Purkinje cell (primary cell): ENCODE data around the gene FBXO42. TPM values are rescaled to one million over a fixed set of nuclear protein-coding genes. Genes with fewer than 3 reads are reported as not detected.

ENCODE experiments used
- polyA plus RNA-seq: library from polyadenylated mRNA; unstranded; fragments of >200 nt; fragmentation: Nextera tagmentation; gene quantifications from 2 replicates; pipeline ENCODE4 v1.2.1, GENCODE V29; 2014

Gene FBXO42
- polyA plus RNA-seq = 5.6 and 10.8 TPM in 2 replicates

GRCh38 chr1:16351994-16352841 is at the start of gene FBXO42:
Gene FBXO42 (minus strand): TSS chr1:16352480. CDS start chr1:16315418, 37,062 bp downstream.

GRCh38 chr1:16366722-16367257 is 14.5 kb upstream of the FBXO42 start, which contains the start of gene SZRD1:
Gene SZRD1 (plus strand): TSS chr1:16367242. CDS start chr1:16367258, 16 bp downstream.

GRCh38 chr1:16236511-16237342 is 115.6 kb downstream of the FBXO42 start, which contains the start of gene CPLANE2:
Gene CPLANE2 (minus strand): TSS chr1:16237183. CDS start chr1:16236742, 441 bp downstream.

DNA sequence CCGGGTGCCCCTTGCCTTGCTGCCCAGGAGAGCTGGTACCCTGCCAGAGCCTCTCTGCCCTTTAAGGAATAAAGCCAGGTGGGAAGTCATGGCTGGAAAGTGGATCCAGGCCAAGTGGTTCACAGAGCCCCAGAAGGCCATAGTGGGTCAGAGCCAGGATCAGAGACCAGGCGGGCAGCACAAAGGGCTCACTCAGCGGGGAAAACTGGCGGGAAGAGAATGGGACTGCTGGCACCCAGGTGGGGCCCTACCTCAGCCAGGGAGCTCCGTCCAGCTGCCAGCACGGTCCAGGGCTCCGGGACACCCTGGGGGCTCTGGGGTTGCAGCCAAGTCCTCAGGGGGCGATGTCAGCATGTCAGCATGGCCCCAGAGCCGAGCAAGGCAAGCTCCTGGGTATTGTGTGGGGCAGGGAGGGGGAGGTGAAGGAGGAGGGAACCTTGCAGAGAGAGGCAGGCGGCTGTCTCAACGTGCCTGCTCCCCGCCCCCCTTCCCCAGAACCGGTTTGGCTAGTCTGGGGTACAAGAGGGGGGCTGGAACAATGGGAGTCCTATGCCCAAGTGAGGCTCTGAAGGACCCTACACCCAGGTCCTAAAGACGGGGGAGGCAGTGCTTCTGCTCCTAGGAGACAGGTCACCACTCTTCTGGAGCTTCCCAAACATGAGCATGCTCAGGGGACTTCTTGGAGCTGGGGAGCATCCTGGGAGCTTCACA is 139.9 kb downstream of the FBXO42 start, which contains the start of gene ARHGEF19:
TSS of gene ARHGEF19 (minus strand) at position 402 of the 711 bp plus-strand sequence. CDS start 3,598 bp downstream, outside the sequence.

Other genes starting within 250 kb of the FBXO42 start
- gene EPHA2, start 196.4 kb downstream of the FBXO42 start, polyA plus RNA-seq = 0.22 TPM in 1 of 2 replicates, not detected in the other
- not detected in 2 replicates for gene ARHGEF19, start 139.8 kb downstream of the FBXO42 start, polyA plus RNA-seq
- gene CPLANE2, start 115.3 kb downstream of the FBXO42 start, polyA plus RNA-seq = 0.20 TPM in 1 of 2 replicates, not detected in the other
- 1.6 and 3.6 TPM in 2 replicates for gene SZRD1, start 14.8 kb upstream of the FBXO42 start, polyA plus RNA-seq
- gene SPATA21, start 84.9 kb upstream of the FBXO42 start, polyA plus RNA-seq = not detected in 2 replicates
- 0.56 and 2.1 TPM in 2 replicates for gene NECAP2, start 88.2 kb upstream of the FBXO42 start, polyA plus RNA-seq
- gene RNU1-1, start 161.8 kb upstream of the FBXO42 start, polyA plus RNA-seq = not detected in 2 replicates